ENCODE measurements around the gene ATG16L1. TPM values are rescaled to one million over a fixed set of nuclear protein-coding genes. Genes with fewer than 3 reads are reported as not detected.

Gene ATG16L1
- total RNA-seq, 2 experiments from 2014 or later: 55.9 to 58.9 TPM

- H3K4me3 Mint-ChIP-seq: no peak overlapping the region
- H3K27me3 Mint-ChIP-seq: no peaks in the 10 kb centered on the region
- no peaks in the 10 kb centered on the region for H3K9me3 Mint-ChIP-seq
- peaks cover 76% of the 10 kb centered on the region for H3K4me1 Mint-ChIP-seq
- CTCF ChIA-PET: interaction anchor here (0.8 to 1.1 kb wide), 3 partner anchors 11 to 89 kb away, joined by 3 to 4 read pairs (median 3); partner anchors contain the start of gene ATG16L1
- H3K27ac Mint-ChIP-seq: peak overlapping the region; percentile 59
- no peak for DNase-seq
- POLR2A ChIA-PET: interaction anchor here (2.7 kb wide), 1 partner anchor 13 kb away, joined by 12 read pairs; the partner anchor contains the start of gene ATG16L1
- peaks cover 90% of the 10 kb centered on the region for H3K36me3 Mint-ChIP-seq (ENCODE audit: low read depth)
Observed at GRCh38 chr2:233264667-233265066, 13.2 kb downstream of the ATG16L1 start.

GRCh38 chr2:233265899-233266431 lies 14.5 kb downstream of the ATG16L1 start:
- peak overlapping the region; percentile 97 for H3K27ac Mint-ChIP-seq
- no peak overlapping the region for H3K4me3 Mint-ChIP-seq
- H3K27me3 Mint-ChIP-seq: no peaks in the 10 kb centered on the region
- DNase-seq: no peak
- no peaks in the 10 kb centered on the region for H3K9me3 Mint-ChIP-seq
- ChIA-PET POLR2A (interaction anchor here (1.5 to 4.6 kb wide), 3 partner anchors 9 to 428 kb away, joined by 4 to 49 read pairs (median 12); partner anchors contain the start of gene ATG16L1), CTCF (no interaction called here)
- H3K4me1 Mint-ChIP-seq: peaks cover 76% of the 10 kb centered on the region
- H3K36me3 Mint-ChIP-seq (ENCODE audit: low read depth): peaks cover 90% of the 10 kb centered on the region

- ChIA-PET CTCF (no interaction called here), POLR2A (interaction anchor here (1.5 to 4.6 kb wide), 3 partner anchors 10 to 429 kb away, joined by 4 to 49 read pairs (median 12); partner anchors contain the start of gene ATG16L1)
- Mint-ChIP-seq H3K27me3 (no peaks in the 10 kb centered on the region), H3K27ac (peak overlapping the region; percentile 97), H3K4me1 (peaks cover 74% of the 10 kb centered on the region), H3K9me3 (no peaks in the 10 kb centered on the region), H3K36me3 (ENCODE audit: low read depth) (peaks cover 87% of the 10 kb centered on the region), H3K4me3 (no peak overlapping the region)
- no peak for DNase-seq
Observed at GRCh38 chr2:233266481-233266880, 15.0 kb downstream of the ATG16L1 start.

GRCh38 chr2:233267516-233268245 lies 16.2 kb downstream of the ATG16L1 start:
- peak overlapping the region; percentile 63 for H3K4me3 Mint-ChIP-seq
- H3K36me3 Mint-ChIP-seq (ENCODE audit: low read depth): peaks cover 87% of the 10 kb centered on the region
- no peaks in the 10 kb centered on the region for H3K9me3 Mint-ChIP-seq
- peak overlapping the region; percentile 97 for H3K27ac Mint-ChIP-seq
- no peaks in the 10 kb centered on the region for H3K27me3 Mint-ChIP-seq
- POLR2A ChIA-PET: interaction anchor here (0.6 to 4.6 kb wide), 29 partner anchors 10 to 441 kb away, joined by 3 to 49 read pairs (median 4); partner anchors contain the start of genes ATG16L1, DGKD and INPP5D
- peak; percentile 92 for DNase-seq
- H3K4me1 Mint-ChIP-seq: peaks cover 74% of the 10 kb centered on the region
- CTCF ChIA-PET: interaction anchor here (0.5 to 2.4 kb wide), 22 partner anchors 9 to 415 kb away, joined by 3 to 29 read pairs (median 4); partner anchors contain the start of genes ATG16L1, DGKD and INPP5D

- H3K36me3 Mint-ChIP-seq (ENCODE audit: low read depth): peaks cover 91% of the 10 kb centered on the region
- POLR2A ChIA-PET: interaction anchor here (0.9 to 4.6 kb wide), 8 partner anchors 8 to 210 kb away, joined by 3 to 49 read pairs (median 4); partner anchors contain the start of genes ATG16L1 and INPP5D
- no peak for DNase-seq
- no peaks in the 10 kb centered on the region for H3K9me3 Mint-ChIP-seq
- H3K27ac Mint-ChIP-seq: peak overlapping the region; percentile 97
- H3K4me3 Mint-ChIP-seq: peak overlapping the region; percentile 65
- H3K4me1 Mint-ChIP-seq: peaks cover 84% of the 10 kb centered on the region
- CTCF ChIA-PET: interaction anchor here (0.8 to 1.7 kb wide), 6 partner anchors 15 to 216 kb away, joined by 3 to 6 read pairs (median 4); no protein-coding TSS in a partner anchor
- no peaks in the 10 kb centered on the region for H3K27me3 Mint-ChIP-seq
Observed at GRCh38 chr2:233270366-233270765, 18.9 kb downstream of the ATG16L1 start.

GRCh38 chr2:233270951-233271350 lies 19.5 kb downstream of the ATG16L1 start:
- no peak for DNase-seq
- Mint-ChIP-seq H3K9me3 (no peaks in the 10 kb centered on the region), H3K27me3 (no peaks in the 10 kb centered on the region), H3K4me1 (peaks cover 81% of the 10 kb centered on the region), H3K36me3 (ENCODE audit: low read depth) (peaks cover 93% of the 10 kb centered on the region), H3K4me3 (peak overlapping the region; percentile 65), H3K27ac (peak overlapping the region; percentile 97)
- POLR2A ChIA-PET: interaction anchor here (0.9 to 4.5 kb wide), 7 partner anchors 9 to 211 kb away, joined by 3 to 42 read pairs (median 3); partner anchors contain the start of genes ATG16L1 and INPP5D
- CTCF ChIA-PET: interaction anchor here (0.8 to 1.7 kb wide), 5 partner anchors 16 to 216 kb away, joined by 3 to 6 read pairs (median 3); no protein-coding TSS in a partner anchor

GRCh38 chr2:233271693-233272092 lies 20.2 kb downstream of the ATG16L1 start:
- DNase-seq: no peak
- Mint-ChIP-seq H3K4me3 (no peak overlapping the region), H3K36me3 (ENCODE audit: low read depth) (peaks cover 90% of the 10 kb centered on the region), H3K27ac (peak overlapping the region; percentile 76), H3K27me3 (no peaks in the 10 kb centered on the region), H3K4me1 (peaks cover 74% of the 10 kb centered on the region), H3K9me3 (no peaks in the 10 kb centered on the region)
- ChIA-PET CTCF (no interaction called here), POLR2A (interaction anchor here (1.0 to 1.8 kb wide), 3 partner anchors 10 to 212 kb away, joined by 3 to 5 read pairs (median 3); partner anchors contain the start of gene INPP5D)

- peak; percentile 52 for DNase-seq
- ChIA-PET CTCF (interaction anchor here (0.6 to 1.4 kb wide), 3 partner anchors 10 to 186 kb away, joined by 3 to 4 read pairs (median 4); no protein-coding TSS in a partner anchor), POLR2A (no interaction called here)
- Mint-ChIP-seq H3K9me3 (no peaks in the 10 kb centered on the region), H3K4me1 (peaks cover 59% of the 10 kb centered on the region), H3K27ac (peak overlapping the region; percentile 76), H3K36me3 (ENCODE audit: low read depth) (peaks cover 90% of the 10 kb centered on the region), H3K27me3 (no peaks in the 10 kb centered on the region), H3K4me3 (no peak overlapping the region)
Observed at GRCh38 chr2:233273120-233273519, 21.6 kb downstream of the ATG16L1 start.

- no peak overlapping the region for H3K4me3 Mint-ChIP-seq
- ChIA-PET POLR2A (interaction anchor here (0.9 to 1.2 kb wide), 3 partner anchors 9 to 144 kb away, joined by 3 read pairs; no protein-coding TSS in a partner anchor), CTCF (interaction anchor here (1.1 kb wide), 1 partner anchor 168 kb away, joined by 3 read pairs; no protein-coding TSS in a partner anchor)
- H3K27ac Mint-ChIP-seq: no peak overlapping the region
- no peaks in the 10 kb centered on the region for H3K9me3 Mint-ChIP-seq
- H3K4me1 Mint-ChIP-seq: peaks cover 39% of the 10 kb centered on the region
- no peaks in the 10 kb centered on the region for H3K27me3 Mint-ChIP-seq
- no peak for DNase-seq
- peaks cover 87% of the 10 kb centered on the region for H3K36me3 Mint-ChIP-seq (ENCODE audit: low read depth)
Observed at GRCh38 chr2:233275223-233275622, 23.8 kb downstream of the ATG16L1 start.

- Mint-ChIP-seq H3K27ac (no peak overlapping the region), H3K4me3 (no peak overlapping the region), H3K4me1 (peaks cover 12% of the 10 kb centered on the region), H3K36me3 (ENCODE audit: low read depth) (peaks cover 81% of the 10 kb centered on the region), H3K27me3 (no peaks in the 10 kb centered on the region), H3K9me3 (no peaks in the 10 kb centered on the region)
- no peak for DNase-seq
- ChIA-PET CTCF (no interaction called here), POLR2A (interaction anchor here (0.7 to 3.1 kb wide), 4 partner anchors 11 to 53 kb away, joined by 3 to 17 read pairs (median 4); no protein-coding TSS in a partner anchor)
Observed at GRCh38 chr2:233278921-233279320, 27.4 kb downstream of the ATG16L1 start.

- Mint-ChIP-seq H3K36me3 (ENCODE audit: low read depth) (peaks cover 75% of the 10 kb centered on the region), H3K4me3 (no peak overlapping the region), H3K27me3 (no peaks in the 10 kb centered on the region), H3K27ac (peak overlapping the region; percentile 21), H3K9me3 (no peaks in the 10 kb centered on the region), H3K4me1 (peaks cover 10% of the 10 kb centered on the region)
- CTCF ChIA-PET: no interaction called here
- POLR2A ChIA-PET: interaction anchor here (0.8 to 1.6 kb wide), 4 partner anchors 10 to 52 kb away, joined by 3 to 5 read pairs (median 4); no protein-coding TSS in a partner anchor
- DNase-seq: no peak
Observed at GRCh38 chr2:233280114-233280693, 28.7 kb downstream of the ATG16L1 start.

GRCh38 chr2:233281553-233281952 lies 30.1 kb downstream of the ATG16L1 start:
- CTCF ChIA-PET: no interaction called here
- H3K27me3 Mint-ChIP-seq: no peaks in the 10 kb centered on the region
- H3K4me3 Mint-ChIP-seq: no peak overlapping the region
- peaks cover 73% of the 10 kb centered on the region for H3K36me3 Mint-ChIP-seq (ENCODE audit: low read depth)
- POLR2A ChIA-PET: interaction anchor here (1.5 kb wide), 1 partner anchor 13 kb away, joined by 3 read pairs; no protein-coding TSS in a partner anchor
- peaks cover 10% of the 10 kb centered on the region for H3K4me1 Mint-ChIP-seq
- peak overlapping the region; percentile 21 for H3K27ac Mint-ChIP-seq
- DNase-seq: no peak
- H3K9me3 Mint-ChIP-seq: no peaks in the 10 kb centered on the region
